Occipital lobe (tissue), 2 donors: ENCODE results near the gene OR4K15. TPM values are rescaled to one million over a fixed set of nuclear protein-coding genes. Genes with fewer than 3 reads are reported as not detected.
"Not testable (repeated sequence)": the region's sequence is repeated elsewhere in the genome, so short reads cannot be mapped to it uniquely, and the experiment has no call there.

Experiments used
- DNase-seq: peaks from one replicate; lab custom pipeline; 2025; lab: John Stamatoyannopoulos, UW
- total RNA-seq: library from RNA; depleted of rRNA; stranded (reverse); fragments of >200 nt; gene quantifications from one replicate; pipeline ENCODE4 v1.2.3, GENCODE V29; 2014

OR4K15 gene, protein sequence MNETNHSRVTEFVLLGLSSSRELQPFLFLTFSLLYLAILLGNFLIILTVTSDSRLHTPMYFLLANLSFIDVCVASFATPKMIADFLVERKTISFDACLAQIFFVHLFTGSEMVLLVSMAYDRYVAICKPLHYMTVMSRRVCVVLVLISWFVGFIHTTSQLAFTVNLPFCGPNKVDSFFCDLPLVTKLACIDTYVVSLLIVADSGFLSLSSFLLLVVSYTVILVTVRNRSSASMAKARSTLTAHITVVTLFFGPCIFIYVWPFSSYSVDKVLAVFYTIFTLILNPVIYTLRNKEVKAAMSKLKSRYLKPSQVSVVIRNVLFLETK
- total RNA-seq: not detected

DNA sequence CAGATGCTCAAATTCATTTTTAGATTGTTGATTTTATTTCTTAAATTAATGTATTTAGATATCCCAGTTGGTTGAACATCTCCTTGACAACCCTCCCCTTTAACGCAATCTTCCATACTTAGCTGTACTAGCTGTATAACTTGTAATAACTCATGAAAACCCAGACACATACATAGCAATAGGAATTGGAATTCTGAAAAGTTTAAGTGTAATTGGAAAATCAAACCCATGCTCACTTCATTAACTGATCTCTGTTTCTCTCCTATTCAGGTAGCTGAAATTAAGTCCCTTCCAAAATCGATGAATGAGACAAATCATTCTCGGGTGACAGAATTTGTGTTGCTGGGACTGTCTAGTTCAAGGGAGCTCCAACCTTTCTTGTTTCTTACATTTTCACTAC lies at the start of gene OR4K15:
OR4K15 (plus strand) TSS at position 301 of the 400 bp plus-strand sequence; CDS start at position 301, 0 bp downstream.
- no peak for DNase-seq

DNA sequence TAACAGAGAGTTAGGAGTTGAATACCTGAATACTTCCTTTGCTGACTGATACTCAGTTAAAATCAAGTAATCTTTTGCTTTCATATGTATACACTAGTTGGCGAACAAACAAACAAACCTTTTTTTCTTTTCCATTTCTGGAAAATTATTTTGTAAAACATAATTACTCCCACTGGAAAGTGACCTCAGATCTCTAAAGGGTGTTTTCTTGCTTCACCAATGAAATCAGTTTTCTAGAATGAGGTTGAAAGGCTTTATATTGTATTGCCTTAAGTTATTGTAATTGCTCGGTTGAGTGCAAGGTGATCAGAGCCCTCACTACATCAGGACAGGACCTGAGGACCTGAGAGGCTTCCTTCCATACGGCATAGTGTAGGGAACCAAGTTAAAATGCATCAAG lies 44.8 kb upstream of the OR4K15 start, which contains the start of gene OR4K1:
OR4K1 (plus strand) TSS at position 301 of the 400 bp plus-strand sequence. CDS start 4,750 bp downstream, outside the sequence.
- DNase-seq: no peak

DNA sequence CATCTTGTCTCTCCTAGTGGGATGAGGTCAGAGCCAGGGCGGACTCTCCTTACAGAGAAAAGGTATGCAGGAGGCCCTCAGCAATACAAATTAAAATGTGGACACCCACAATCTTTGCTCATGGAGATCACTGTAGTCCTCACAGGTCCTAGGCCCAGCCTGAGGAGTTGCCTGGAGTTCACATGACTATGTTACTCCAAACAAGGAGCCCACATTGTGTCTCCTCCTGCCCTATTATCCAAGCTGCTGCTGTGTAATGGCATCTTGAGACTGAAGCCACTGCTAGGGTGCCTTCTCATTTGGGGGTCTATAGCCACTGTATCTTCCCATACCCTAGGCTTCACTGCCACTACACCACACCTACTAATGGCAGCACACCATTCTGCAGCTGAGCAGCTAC lies 33.7 kb upstream of the OR4K15 start:
- no peak for DNase-seq

DNA sequence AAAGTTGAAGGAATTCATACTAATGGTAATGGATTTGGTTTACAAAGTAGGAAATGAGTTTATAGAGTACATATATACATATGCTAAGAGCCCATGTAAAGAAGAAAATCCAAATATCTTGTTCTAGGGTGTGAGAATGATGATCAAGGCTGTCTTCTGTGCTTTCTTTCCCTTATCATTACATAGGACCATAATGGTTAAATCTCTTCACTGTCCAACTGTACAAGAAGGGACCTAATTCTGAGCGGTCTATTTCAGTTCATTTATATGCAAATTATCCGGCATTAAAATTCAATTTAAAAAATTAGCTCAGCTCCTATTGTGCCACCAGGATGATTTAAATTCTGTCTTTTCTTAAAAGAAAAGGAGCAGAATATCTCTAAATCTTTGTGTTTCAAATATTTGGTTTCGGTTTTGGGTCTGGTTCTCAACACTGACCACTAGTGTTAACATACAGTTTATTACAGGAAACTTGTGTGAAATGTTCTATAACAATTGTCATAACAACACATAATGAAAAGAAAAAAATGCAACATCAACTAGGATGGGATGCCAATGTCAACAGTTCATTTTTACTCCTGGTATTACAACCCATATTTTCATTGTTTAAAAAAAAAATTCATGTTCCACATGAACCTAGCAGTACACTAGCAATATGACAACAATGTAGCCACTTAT lies 27.8 kb upstream of the OR4K15 start:
- DNase-seq: no peak

DNA sequence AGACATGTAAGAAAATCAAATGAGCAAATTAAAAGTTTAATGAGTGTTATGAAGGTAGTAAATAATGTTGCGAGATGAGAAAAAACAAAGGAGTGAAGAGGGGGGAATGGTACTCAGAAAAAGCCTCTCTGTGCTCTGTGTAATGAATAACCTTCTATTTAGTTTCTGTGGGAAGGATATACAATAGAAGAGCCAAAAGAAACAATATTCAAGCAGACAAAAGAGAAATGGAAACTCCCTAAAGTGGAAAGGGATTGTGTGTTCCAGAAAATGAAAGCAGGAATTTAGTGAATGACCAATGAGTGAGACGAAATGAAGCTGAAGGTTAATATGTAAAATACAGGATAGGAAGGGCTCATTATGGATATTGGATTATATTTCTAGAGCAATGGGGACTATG lies 26.2 kb upstream of the OR4K15 start:
- no peak for DNase-seq

DNA sequence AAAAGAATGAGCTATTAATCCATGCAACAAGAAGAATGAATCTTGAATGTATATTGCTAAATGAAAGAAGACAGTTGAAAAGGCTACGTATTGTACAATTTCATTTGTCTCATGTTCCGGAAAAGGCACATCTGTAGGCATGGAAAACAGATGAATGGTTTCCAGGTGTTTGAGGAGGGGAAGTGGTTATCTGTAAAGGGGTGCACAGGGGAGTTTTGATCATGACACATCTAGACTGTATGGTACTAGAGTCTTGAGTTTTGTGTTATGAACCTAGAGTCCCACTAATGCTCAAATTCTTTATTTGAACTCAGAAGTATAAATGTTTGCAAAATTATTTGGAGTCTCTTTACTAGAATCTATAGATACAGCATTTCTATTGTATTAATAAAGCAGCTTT lies 5.7 kb upstream of the OR4K15 start:
- not testable (repeated sequence) for DNase-seq

DNA sequence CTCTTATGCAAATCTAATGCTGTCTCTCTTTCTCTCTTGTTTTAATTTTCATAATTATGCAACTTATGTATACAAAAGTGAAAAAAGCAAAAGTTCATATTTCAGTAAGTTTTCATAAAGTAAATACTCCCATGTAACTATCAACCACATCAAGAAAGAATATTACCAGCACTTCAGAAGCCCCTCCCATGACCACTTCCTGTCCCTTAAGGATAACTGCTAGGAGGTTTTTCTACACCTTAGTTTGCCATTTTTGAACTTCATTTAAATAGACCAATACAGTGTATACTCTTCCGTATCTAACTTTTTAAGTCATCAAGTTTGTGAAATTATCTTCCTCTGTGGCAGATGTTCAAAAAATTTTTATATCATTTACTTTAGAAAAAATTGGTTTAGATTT lies 547 bp upstream of the OR4K15 start:
- DNase-seq: no peak

DNA sequence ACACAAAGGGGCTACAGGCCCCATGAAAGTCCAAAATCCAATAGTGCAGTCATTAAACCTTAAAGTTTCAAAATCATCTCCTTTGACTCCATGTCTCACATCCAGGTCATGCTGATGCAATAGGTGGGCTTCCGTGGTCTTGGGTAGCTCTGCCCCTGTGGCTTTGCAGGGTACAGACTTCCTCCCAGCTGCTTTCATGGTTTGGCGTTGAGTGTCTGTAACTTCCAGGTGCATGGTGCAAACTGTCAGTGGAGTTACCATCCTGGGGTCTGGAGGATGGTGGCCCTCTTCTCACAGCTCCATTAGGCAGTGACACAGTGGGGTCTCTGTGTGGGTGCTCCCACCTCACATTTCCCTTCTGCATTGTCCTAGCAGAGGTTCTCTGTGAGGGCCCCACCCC lies 18.0 kb downstream of the OR4K15 start:
- no peak for DNase-seq

DNA sequence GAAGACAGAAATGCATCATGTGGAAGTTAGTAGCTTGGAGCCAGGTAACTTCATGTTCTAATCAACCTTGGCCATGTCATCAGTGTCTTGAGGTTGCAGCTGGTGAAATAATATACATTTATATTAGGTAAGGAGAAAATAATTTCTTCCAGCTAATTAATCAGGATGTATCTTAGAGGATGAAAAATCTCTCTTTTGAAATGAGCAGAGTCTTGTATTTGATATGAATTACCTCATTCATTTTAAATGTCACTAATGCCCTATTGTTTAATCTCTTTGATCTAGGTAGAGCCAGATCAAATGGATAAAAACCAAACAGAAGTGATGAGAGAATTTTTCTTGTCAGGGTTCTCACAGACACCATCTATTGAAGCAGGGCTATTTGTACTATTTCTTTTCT lies 26.5 kb downstream of the OR4K15 start, which contains the start of gene OR4Q2:
OR4Q2 (plus strand) TSS at position 301 of the 400 bp plus-strand sequence.
- no peak for DNase-seq

DNA sequence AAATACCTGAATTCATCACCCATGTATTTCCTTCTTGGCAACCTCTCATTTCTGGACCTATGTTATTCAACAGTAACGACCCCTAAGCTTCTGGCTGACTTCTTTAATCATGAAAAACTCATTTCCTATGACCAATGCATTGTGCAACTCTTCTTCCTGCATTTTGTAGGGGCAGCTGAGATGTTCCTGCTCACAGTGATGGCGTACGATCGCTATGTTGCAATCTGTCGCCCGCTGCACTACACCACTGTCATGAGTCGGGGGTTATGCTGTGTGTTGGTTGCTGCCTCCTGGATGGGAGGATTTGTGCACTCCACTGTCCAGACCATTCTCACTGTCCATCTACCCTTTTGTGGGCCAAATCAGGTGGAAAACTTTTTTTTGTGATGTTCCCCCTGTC lies 26.9 kb downstream of the OR4K15 start:
- DNase-seq: no peak

DNA sequence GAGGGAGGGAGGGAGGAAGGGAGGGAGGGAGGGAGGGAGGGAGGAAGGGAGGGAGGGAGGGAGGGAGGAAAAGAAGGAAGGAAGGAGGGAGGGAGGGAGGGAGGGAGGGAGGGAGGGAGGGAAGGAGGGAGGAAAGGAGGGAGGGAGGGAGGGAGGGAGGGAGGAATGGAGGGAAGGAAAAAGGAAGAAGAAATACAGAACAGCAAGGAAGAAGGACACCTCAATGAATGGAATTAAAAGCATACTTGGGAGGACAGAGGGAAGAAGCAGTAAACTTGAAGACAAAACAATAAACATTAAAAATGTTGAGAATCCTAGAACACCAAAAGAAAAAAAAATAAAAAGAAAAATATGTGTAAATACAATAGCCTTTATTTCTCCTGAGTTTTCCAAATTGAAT lies 32.8 kb downstream of the OR4K15 start:
- no peak for DNase-seq

DNA sequence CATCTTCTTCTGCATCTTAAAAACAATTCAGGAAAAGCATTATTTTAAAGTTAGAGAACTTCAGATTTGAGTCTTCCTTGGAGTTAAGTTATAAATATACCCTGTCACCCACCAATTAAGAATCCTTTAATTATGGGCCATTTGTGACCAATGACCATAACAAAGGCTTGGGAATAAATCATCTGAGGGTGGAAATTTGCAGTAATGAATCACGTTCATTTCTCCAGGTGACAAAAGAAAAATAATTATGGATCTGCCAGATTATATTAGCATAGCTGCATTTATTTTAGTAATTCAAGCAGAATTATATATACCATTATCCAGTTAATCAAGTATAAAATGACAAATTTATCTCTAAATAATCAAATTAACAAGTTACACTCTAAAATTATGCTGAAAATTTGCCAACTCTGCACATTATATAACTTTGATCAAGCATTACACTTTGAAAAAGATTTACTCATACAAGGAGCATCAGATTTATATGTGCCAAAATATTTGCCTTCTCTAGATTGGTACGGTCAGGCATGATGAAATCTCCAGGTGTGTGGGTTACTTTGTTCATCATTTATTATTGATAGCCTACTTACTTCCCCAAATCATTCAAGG lies 44.0 kb downstream of the OR4K15 start, which contains the start of gene OR4K14:
OR4K14 (minus strand) TSS at position 51 of the 609 bp plus-strand sequence. CDS start 4,114 bp downstream, outside the sequence.
- DNase-seq: no peak

Other genes starting within 250 kb of the OR4K15 start
- gene OR4Q3, start 232.0 kb upstream of the OR4K15 start, total RNA-seq: not detected
- gene OR4M1, start 202.1 kb upstream of the OR4K15 start, total RNA-seq: not detected
- gene OR4N2, start 171.8 kb upstream of the OR4K15 start, total RNA-seq: not detected
- gene OR4K2, start 100.4 kb upstream of the OR4K15 start, total RNA-seq: not detected
- gene OR4K5, start 55.0 kb upstream of the OR4K15 start, total RNA-seq: not detected
- not detected for gene OR4K1, start 44.7 kb upstream of the OR4K15 start, total RNA-seq
- gene OR4Q2, start 26.6 kb downstream of the OR4K15 start, total RNA-seq: not detected
- gene OR4K14, start 43.7 kb downstream of the OR4K15 start, total RNA-seq: not detected
- not detected for gene OR4K13, start 60.4 kb downstream of the OR4K15 start, total RNA-seq
- gene OR4L1, start 84.5 kb downstream of the OR4K15 start, total RNA-seq: not detected
- gene OR4K17, start 135.1 kb downstream of the OR4K15 start, total RNA-seq: not detected
- gene OR4N5, start 163.2 kb downstream of the OR4K15 start, total RNA-seq: not detected
- not detected for gene OR11G2, start 215.3 kb downstream of the OR4K15 start, total RNA-seq
- gene OR11H6, start 248.1 kb downstream of the OR4K15 start, total RNA-seq: not detected